HepG2 (cell line): ENCODE data around the gene GAPDH.

Experiments
- CTCF ChIP-seq: sonication (generic); formaldehyde crosslinking; IDR thresholded peaks from 2 replicates; pipeline ENCODE4 v1.5.0; 2020; ENCODE audit warnings: mild to moderate bottlenecking, missing genetic modification reagents, moderate library complexity
- FOXJ3 ChIP-seq: sonication (generic); formaldehyde crosslinking; IDR thresholded peaks from 2 replicates; pipeline ENCODE4 v1.4.0; 2020; ENCODE audit warnings: missing genetic modification reagents, mild to moderate bottlenecking, borderline replicate concordance
- NONO ChIP-seq, 2 experiments: fragments of 450-650 bp in 1 of 2; sonication (generic) in 1 of 2; formaldehyde crosslinking in 1 of 2; IDR thresholded peaks in 1 of 2; conservative IDR thresholded peaks in 1 of 2; 2 replicates each; pipeline versions ENCODE4 v1.6.1 to v1.8.0; 2017 to 2022; ENCODE audit warnings: mild to moderate bottlenecking in 1 of 2, missing genetic modification reagents in 1 of 2, moderate library complexity in 1 of 2
- PBX3 ChIP-seq: sonication (generic); formaldehyde crosslinking; IDR thresholded peaks from 2 replicates; pipeline ENCODE4 v1.8.1; 2023; ENCODE audit warnings: missing genetic modification reagents, inconsistent platforms, borderline replicate concordance
- PHF21A ChIP-seq: sonication (generic); formaldehyde crosslinking; IDR thresholded peaks from 2 replicates; pipeline ENCODE4 v1.5.0; 2020; ENCODE audit warnings: mild to moderate bottlenecking, missing genetic modification reagents
- POLR2AphosphoS5 ChIP-seq: IDR thresholded peaks from 2 replicates; pipeline ENCODE4 v1.6.1; 2012; ENCODE audit warnings: low read depth, low read length
- YY1 ChIP-seq: IDR thresholded peaks from 2 replicates; pipeline ENCODE4 v1.6.1; 2011; ENCODE audit warnings: low read length, low read depth, moderate library complexity, mild to moderate bottlenecking; ENCODE audit not compliant: insufficient read depth, insufficient replicate concordance

GRCh38 chr12:6575648-6576047 lies 41.3 kb downstream of the GAPDH start:
- TF ChIP-seq POLR2AphosphoS5 (no peak), PBX3 (CRISPR knock-in tag) (no peak), CTCF (CRISPR knock-in tag) (no peak), PHF21A (CRISPR knock-in tag) (no peak), NONO (IDR thresholded peaks at IDR 0.05) (no peak), NONO (CRISPR knock-in tag; conservative IDR thresholded peaks at IDR 0.05) (no peak), YY1 (no peak), FOXJ3 (CRISPR knock-in tag) (no peak)
